NCI-H2196 treated with DMSO at 0.1 percent for 48 hours (cell line): ENCODE measurements around the gene CYBB.
A peak's percentile ranks its signal among the peaks of the same experiment; 100 is the strongest.

Source experiments
- DNase-seq: peaks from one replicate; lab custom pipeline; 2025; ENCODE audit not compliant: unreplicated experiment; lab: John Stamatoyannopoulos, UW

CYBB gene

DNA sequence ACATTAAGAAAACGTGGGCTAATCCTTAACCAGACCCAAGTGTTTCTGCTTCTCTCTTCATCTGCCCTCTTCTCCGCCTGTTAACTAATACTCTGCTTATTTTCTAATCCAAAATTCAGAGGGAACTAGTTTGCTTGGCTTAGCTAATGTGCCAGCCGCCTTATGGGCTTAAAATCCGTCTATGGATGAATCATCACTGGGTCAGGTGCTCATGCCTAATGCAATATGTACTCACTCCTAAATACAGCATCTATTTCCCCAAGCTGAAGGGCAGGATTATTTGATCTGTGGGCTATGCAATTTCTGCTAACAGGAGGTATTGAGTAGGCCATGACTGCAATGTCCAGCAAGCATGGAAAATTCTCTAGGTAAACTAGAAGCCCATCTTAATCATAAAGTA is 55.1 kb downstream of the CYBB start:
- DNase-seq = no peak

DNA sequence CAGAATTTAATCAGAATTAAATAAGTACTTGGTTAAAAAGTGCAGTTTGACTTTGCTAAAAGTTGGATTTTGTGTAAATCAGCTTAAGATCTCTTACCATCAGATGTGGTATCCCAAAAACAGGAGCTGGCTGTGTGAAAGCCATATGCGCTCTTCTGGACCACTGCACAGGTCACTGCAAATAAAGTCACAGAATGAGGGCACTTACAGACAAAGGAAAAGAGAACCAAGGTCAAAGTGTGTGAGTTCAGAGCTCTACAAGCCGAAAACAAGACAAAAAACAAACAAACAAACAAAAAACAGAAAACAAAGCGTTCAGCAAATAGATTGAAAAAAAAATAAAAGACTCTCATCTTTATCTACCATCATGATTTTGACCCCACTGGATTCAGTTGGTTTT is 61.1 kb downstream of the CYBB start:
- no peak for DNase-seq

DNA sequence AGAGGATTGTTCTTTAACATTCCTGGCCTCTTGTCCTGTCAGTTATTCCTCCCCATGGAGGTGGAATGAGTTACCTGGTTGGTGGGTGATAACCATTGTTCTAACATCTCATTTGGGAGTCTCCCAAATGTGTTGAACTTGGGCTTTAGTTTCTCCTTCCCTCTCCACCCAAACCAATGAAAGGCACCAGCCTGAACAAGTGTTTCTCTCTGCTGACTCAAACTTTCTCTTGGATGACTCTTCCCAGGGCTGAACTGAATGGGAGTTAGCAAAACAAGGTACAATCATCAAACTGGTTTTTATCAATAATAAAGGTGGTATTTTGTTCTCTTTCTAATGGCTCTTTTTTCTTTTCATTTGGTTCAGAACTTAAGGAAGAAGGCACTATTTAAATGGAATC is 64.8 kb downstream of the CYBB start:
- no peak for DNase-seq

DNA sequence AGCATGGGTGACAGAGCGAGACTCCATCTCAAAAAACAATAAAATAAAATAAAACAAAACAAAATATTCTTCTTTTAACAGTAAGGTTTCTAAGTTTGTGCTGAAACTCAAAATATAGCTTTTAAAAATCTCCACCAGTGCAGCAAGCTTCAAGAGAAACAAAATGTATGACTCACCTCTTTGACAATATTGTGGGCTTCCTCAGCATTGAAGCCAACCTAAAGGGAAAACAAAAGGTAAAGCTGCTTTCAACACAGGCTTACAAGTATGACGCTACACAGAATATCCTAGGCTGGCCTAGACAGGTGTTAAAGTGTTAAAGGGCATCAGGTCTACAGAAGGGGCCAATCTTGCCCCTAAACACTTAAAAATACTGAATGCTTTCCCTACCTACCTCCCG is 66.3 kb downstream of the CYBB start:
- DNase-seq = no peak

DNA sequence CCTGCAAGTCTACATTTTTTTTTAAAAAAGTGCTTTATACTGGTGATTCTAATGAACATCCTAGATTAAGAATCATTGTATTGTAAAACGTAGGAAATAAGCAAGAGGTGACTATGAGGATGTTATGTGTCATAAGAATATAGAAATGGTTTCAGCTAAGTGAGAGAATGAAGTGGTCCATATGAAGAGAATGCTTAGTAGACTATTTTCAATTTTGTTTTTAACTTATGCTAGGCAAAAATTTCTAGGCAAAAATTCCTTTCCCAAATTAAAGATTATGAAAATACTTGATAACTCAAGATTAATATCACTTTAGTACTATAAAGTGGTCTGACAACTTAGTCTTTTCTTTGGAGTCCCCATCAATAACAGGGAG is 66.7 kb downstream of the CYBB start:
- DNase-seq = no peak

DNA sequence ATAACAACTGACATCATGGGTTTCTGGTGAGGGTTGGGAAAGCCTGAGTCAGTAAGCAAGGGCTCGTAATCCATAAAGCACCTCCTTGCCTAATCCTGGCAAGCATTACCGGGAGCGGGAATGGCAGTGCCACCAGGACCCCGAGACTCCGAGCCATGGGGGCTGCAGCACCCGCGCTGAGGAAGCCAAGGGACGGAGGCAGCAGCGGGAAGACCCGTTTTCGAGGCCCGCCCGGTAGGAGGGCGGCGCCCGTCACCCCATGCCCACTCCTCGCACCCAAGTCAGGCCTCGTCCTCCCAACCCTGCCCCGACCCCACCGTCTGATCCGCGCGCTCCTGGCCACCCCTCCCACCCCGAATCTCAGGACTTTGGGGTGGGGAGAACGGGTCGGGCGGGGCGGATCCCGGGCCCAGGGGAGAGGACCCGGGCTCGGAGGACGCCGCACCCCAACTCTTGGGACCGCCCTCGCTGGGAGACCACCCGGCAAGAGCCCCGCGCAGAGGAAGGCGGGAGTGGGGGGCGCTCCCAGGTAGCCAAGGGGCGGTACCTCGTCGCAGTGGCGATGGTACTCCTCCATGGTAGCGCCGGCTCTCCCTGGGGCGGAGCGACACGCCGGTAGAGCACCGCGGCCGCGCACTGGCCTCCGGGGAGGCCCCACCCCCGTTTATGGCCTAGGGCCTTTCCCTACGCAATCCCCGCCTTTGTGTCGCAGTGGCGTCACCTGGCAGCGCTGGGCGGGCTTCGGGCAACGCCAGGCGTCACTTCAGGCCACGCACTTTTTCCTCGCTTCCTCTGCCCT is 67.3 kb downstream of the CYBB start, which contains the start of gene DYNLT3:
TSS of gene DYNLT3 (minus strand) at position 638 of the 799 bp plus-strand sequence. CDS start at position 577, 61 bp downstream.
- peak; percentile 70 for DNase-seq

DNA sequence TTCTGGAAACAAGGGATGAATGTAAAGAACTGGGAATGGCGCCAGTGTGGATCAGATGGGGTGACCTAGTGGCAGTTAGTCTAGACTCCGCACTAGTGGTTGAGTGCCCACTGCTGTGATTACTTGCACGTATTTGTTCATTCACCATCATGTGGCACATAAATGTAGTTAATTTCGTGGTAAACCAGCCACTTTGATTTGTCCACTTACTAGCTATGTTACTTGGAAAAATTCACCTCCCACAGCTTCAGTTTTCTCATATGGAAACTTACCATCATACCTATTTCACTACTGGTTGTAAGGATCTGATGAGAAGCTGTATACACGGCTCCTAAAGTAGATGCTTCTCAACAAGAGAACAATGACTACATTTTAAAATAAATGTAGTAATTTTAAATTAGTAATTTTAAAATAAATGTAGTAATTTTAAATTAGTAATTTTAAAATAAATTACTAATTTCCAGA is 67.9 kb downstream of the CYBB start:
- DNase-seq = no peak

DNA sequence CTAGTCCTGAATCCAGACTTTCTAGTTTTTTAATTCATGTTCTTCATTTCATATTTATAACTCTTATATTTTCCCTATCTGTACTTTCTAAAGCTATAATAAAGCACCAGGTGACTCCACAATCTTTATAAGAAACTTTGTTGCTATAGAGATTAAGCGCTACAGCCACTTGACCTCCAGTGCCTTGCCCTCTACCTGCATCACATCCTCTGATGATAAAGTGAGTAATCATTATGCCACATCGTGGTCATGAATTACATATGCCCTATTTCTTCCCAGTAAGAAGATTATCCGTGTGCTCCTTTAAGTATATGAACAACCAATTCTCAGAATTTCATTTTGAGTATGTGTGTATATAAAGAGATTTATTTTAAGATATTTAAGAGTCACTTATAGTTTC is 74.3 kb downstream of the CYBB start:
- DNase-seq = no peak

DNA sequence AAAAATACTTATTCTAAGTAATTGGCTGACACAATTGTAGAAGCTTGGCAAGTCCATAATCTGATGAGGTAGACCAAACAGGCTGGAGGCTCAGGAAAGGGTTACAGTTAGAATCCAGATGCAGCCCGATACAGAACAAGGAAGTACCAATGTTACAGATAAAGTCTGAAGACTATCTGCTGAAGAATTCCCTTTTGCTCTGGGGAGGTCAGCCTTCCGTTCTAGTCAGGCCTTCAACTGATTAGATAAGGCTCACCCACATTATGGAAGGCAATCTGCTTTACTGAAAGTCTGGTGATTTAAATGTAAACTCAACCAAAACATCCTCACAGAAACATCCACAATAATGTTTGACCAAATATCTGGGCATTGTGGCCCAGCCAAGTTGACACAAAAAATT is 74.9 kb downstream of the CYBB start:
- no peak for DNase-seq

DNA sequence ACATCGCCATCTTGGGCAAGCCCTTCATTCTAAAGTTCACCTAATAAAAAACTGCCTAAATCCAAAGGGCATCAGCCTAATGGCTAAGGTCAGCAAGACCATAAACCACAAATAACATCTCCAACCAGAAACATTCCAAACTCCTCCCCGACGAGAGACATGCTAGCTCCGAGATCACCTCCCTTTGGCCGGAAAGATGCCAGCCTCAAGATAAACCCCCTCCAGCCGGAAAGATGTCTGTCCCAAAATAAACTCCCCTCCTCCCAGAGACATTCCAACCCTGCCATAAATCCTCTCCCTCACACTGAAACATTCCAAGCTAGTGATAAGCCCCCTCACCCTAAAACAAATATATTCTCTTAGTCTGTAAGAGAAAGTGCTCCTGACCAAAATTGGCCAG is 80.9 kb downstream of the CYBB start:
- no peak for DNase-seq

DNA sequence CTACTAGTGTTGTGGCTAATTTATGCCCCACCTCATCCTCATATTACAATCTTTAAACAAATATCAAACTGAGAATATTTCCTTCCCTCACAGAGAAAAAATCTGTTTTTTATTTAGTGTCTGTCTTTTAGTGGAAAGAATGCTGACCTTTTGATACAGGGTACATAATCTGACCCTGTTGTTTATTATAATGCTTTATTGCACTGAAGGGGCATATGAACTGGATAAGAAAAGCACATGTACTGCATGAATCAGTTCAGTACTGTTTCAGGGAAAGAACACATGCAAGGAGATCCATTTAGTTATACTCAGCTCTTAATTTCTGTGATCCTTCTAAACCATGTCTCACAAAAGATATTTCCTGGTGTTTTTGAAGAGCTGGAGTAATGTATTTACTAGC is 83.0 kb downstream of the CYBB start:
- no peak for DNase-seq
